Uterus (tissue), 2 donors: ENCODE measurements around the gene DNASE1L1.

Source experiments
- CTCF ChIP-seq, 4 experiments: fragments of 200-600 bp in 2 of 4; fragments of 450-650 bp in 2 of 4; sonication (generic) in 2 of 4; IDR thresholded peaks; one replicate each; pipeline ENCODE4 v1.5.1; 2016 to 2019; ENCODE audit warnings: antibody characterized with exemption in 4 of 4, mild to moderate bottlenecking in 2 of 4, moderate library complexity in 1 of 4
- POLR2A ChIP-seq, 2 donors: fragments of 450-650 bp; IDR thresholded peaks; one replicate each; pipeline ENCODE4 v1.6.1; 2016; ENCODE audit warnings: antibody characterized with exemption in 2 of 2, mild to moderate bottlenecking in 1 of 2, moderate library complexity in 1 of 2

GRCh38 chrX:154358011-154358410 is 51.0 kb downstream of the DNASE1L1 start:
- TF ChIP-seq CTCF (IDR thresholded peaks at IDR 0.05) (no peak), POLR2A (IDR thresholded peaks at IDR 0.05) (no peak)
